Right ventricle myocardium inferior (tissue), 1 donor: ENCODE results near the gene BEND7. TPM values are rescaled to one million over a fixed set of nuclear protein-coding genes. Genes with fewer than 3 reads are reported as not detected.

Source experiments
- ATAC-seq: fragments of 200-7000 bp; cut with Tn5 transposase; one replicate; pipeline ENCODE4 v1.9.1; 2020; ENCODE audit warnings: mild to moderate bottlenecking, moderate library complexity
- DNase-seq: peaks from one replicate; pipeline ENCODE4 v3.0.0; 2021; ENCODE audit errors: missing footprints
- intact Hi-C: fragments of 100-400 bp; cut with DNase I; formaldehyde crosslinking; loops from one replicate; pipeline ENCODE4 v1.11.0; 2022
- total RNA-seq: library from RNA; stranded (reverse); fragmentation: NEBNext Ultra II Directional; extraction: Animal tissue kit (Norgen Biotek cat#: 25700); gene quantifications from one replicate; pipeline ENCODE4 v1.2.1, GENCODE V29; 2021
- donor health status: DM: no; HTN: yes; CAD: no; lungs with severe emphysema.

The BEND7 gene
- total RNA-seq, 1 donor from 2014 or later: 18.6 TPM

DNA sequence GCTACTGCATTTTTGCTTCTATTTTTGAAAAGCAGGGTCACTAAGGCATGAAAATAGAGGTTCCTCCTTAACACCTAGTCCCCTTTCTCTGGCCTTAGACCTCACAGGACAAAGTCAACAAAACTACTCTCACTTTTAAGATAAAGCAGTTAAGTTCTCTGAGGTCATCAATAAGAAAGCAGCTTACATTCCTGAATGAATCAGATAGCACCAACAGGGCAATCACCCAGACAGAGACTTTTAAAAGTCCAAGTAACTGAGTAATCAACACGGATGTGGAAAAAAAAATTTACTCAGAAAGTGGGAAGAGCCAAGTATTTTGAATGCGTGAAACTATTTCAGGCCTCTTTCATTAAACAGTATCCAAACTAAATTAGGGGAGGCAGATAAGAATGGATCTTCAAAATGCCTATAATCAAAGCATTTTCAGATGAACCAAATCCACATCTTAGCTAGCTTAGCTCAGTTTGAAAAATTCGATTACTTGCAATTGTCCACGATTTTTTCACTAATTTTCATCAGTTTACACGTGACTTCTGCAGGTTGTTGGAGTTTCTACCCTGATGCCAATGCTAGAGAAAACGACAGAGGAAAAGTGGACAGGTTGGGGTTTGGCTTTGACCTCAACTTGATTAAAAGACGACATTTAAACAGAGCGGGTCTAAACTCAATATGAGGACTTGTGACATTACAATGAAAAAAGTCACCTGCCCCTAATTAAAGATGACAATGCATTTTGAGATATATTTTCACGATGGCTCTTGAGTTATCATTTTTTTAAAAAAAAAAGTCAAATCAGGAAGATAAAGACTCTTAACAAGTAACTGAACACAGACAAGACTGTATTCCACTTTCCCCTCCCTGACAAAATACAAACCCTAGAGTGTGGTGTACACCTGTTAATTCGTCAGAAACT is 1.6 kb downstream of the BEND7 start:
- intact Hi-C loops: no loop called here
- DNase-seq (no peak), ATAC-seq (no peak)

DNA sequence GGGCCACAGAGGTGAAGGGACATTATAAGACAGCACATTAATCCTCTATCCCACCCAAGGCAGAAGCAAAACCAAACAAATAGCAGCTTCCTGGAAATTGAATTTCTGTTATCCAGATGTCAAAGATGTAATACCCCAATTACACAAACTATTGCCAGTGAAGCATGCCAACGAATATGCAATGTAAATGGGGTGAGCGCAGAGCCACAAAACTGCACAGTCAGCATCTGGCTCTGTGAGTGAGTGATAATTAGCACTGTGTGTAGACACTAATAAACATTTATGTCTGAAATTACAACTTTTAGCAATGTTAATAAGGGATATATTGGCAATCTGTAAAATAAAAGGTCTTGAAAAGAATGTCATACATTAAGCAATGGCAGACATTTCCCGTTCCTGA is 3.2 kb downstream of the BEND7 start:
- ATAC-seq: no peak
- no peak for DNase-seq
- intact Hi-C loops: loop anchor here (2.0 kb wide), 1 partner anchor 365 kb away; the partner anchor contains the start of gene MCM10

DNA sequence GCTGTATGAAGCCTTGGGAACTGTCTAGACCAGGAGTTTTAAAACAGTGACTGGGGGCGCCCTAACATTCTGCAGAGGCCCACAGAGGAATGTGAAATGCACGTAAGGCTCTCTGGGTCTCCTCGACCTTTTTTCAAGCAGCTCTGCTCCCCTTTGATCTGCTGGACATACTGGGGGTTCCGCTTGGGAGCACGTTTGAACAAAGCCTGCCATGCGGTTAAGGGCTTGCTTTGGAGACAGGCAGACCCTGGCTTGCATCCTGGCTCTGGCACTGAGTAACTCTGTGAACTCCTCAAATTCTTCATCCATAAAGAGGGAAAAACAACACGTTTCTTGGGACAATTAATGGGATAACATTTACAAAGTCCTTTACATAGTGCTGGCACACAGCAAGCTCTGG is 7.8 kb downstream of the BEND7 start:
- no peak for ATAC-seq
- intact Hi-C loops: no loop called here
- no peak for DNase-seq

- ATAC-seq (no peak), DNase-seq (no peak)
- intact Hi-C loops: no loop called here
Measured at GRCh38 chr10:13520194-13520593, 8.6 kb downstream of the BEND7 start.

DNA sequence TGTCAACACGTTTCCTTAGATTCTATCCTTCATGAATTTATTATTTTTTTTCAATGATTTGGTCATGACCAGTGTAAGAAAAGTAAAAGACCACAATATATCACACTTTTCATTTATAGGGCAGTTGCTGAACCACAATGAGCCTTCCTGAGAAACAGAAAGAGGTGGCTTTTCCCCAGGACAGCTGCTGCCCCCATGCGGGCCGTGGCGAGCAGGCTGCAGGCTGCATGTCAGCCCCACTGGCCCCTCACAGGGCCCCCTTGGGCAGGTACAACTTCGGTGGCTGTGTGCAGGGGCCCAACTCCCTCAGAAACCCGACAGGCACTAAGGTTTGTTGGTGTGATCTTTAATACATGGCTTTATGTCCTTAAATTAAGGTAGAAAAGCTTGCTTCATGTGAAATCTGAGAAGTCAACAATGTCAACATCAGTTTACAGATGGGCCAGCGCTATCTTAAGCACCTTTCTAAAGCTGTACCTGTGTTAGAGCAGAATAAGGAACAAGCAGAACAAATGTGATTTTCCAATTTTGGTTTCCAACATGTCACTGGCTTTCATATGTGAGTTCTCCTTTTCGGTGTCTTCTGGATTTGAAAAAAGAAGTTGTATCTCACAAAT is 10.6 kb downstream of the BEND7 start:
- intact Hi-C loops: no loop called here
- no peak for DNase-seq
- no peak for ATAC-seq

GRCh38 chr10:13517675-13518074 is 11.1 kb downstream of the BEND7 start:
- ATAC-seq (no peak), DNase-seq (no peak)
- intact Hi-C loops: no loop called here

GRCh38 chr10:13516176-13516575 is 12.6 kb downstream of the BEND7 start:
- DNase-seq (no peak), ATAC-seq (no peak)
- intact Hi-C loops: no loop called here

- ATAC-seq: no peak
- no peak for DNase-seq
- intact Hi-C loops: no loop called here
Measured at GRCh38 chr10:13515467-13515866, 13.3 kb downstream of the BEND7 start.

DNA sequence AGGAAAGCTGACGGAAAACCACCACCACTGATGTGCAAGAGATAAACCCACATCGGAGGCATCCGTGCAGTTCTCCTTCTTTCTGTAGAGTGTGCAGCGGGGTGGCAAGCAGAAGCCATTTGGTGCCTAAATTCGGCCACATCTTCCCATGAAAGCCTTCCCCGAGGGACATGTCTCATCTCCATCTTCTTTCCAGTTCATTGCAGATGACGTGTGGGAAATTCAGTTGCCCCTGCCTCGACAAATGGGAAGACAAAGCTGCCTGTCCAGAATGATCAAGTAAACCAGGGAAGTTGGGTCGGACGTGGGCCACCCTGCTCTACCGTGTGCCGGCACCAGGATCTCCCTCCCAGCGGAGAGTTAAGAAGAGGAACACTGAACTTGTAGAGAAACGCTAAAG is 14.5 kb downstream of the BEND7 start:
- ATAC-seq (no peak), DNase-seq (no peak)
- intact Hi-C loops: no loop called here

DNA sequence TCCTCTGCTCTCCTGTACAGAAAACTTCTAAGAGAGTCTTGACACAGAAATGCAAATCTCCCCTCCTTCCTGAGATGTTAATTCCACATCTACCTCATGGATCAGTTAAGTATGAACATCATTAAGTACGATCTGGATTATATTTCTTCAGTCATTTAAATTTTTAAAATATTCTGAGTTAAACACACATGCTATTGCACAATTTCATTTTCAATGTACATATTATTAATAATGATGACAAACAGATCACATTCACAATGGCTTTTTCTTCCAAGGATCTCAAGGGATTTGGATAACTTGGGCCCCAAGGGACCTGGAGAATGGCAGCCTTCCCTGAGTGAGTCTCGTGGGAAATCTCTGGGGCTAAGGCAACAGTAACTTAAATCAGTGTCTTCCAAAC is 16.2 kb downstream of the BEND7 start:
- no peak for ATAC-seq
- no peak for DNase-seq
- intact Hi-C loops: no loop called here

DNA sequence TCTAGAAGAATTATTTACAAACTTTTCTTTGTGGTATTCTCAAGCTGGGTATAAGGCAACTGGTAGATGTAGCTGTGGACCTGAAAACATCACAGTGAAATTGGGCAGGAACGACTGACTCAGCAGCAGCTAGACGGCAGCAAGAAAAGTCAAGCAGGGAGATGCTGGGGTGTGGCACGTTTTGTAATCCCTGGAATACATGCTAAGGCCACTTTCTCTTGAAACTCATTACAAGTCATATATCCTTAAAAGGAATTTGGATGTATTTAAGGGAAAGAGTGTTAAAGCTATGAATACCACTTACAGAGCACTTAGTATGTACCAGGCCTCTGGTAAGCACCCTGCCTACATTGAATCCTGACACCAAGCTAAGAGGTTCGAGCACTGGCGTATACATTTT is 17.4 kb downstream of the BEND7 start:
- no peak for ATAC-seq
- DNase-seq: no peak
- intact Hi-C loops: no loop called here

DNA sequence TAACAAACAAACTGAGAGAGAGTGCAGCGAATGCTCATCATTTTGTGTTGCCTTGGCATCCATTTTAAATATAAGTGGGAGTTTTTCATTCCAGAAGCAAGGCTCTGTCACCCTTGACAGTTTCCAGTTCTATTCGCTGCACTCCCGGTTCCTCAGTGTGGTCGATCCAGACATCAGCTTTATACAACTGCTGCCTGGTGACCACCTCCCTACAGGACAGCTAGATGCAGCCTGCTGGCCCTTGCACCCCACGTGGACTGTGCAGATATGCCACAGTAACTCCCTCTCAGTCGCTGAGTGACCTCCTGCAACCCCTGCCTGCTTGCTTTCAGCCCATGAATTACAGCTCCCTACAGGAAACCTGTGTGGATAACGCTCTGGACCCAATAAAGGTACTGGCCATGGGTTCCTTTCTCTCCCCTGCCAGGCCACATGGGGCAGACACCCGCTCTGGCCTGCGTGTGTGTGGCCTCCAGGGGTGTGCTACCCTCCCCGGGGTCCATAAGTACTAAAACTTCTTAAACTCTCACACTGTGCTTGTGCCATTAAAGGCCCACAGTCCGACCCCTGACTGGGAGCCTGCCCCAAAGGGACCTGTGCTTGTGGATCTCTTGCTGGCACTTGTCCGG is 23.6 kb downstream of the BEND7 start:
- intact Hi-C loops: no loop called here
- DNase-seq: no peak
- ATAC-seq: peak; percentile 10

DNA sequence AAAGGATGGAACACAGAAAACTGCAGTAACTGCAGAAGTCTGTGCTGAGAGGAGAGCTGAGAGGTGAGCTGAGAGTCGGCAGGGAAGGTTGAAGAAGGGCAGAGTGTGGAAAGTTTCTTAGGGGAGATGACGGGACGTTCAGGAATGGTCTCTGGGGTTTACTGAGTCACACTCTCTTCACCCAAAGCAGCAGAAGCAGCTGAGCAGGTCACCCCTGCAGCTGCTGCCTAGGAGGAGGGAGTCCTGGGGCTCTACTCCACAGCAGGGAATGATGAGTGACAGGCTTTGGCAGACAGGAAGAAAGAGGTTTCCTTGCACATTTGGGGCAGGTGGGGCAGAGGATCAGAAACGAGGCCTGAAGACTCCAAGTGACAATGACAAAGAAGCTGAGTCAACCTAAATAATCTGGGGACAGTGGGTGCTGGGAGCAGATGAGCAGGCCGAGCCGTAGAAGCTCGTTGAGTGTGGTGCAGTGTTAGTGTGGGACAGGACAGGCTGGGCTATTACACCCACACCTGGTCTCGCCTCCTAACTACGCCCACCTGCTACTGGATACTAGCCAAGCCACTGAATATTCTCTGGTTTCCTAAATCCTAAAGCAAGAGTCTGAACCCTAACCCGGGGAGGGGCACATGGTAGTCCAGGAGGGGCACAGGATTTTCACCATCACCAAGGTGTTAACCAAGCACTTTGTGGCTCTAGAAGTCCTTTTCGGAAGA is 24.9 kb downstream of the BEND7 start:
- DNase-seq (no peak), ATAC-seq (no peak)
- intact Hi-C loops: no loop called here

DNA sequence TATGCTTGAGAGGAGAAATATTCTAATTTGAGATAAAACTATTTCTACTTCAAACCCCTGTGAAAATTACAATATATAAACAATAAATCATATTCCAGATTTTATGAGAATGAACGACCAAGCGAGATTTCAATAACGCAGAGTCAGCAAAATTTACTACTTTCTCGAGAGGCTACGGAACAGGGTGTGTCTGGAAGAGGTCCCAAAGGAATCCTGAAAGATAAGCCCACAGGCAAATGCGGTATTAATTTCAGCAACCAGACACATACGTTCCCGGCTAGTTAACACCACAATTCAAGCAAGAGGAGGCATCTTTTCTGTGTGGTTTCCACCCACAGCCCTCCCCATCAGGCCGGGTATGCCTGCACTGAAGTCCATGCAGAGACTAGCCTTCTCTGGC is 26.4 kb downstream of the BEND7 start:
- no peak for ATAC-seq
- DNase-seq: no peak
- intact Hi-C loops: no loop called here

GRCh38 chr10:13500201-13500600 is 28.6 kb downstream of the BEND7 start:
- ATAC-seq: no peak
- DNase-seq: no peak
- intact Hi-C loops: no loop called here

DNA sequence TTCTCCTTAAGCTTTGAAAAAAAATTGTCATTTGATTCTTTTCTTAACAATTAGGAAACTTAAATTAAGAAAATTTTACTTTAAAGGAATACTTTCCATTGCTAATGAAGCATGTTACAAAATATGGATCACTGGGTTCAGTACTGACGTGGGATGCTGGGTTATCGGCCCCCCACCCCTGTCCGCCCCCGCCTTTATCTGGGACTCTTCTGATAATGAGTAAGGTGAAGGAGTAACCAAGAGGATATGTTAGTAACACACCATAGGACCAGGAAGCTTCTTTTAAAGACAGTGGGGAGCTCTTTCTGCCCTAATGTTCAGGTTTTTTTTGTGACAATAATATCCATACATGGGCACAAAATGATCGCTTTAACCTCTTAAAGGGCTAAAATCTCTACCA is 29.7 kb downstream of the BEND7 start:
- intact Hi-C loops: no loop called here
- DNase-seq (no peak), ATAC-seq (no peak)

DNA sequence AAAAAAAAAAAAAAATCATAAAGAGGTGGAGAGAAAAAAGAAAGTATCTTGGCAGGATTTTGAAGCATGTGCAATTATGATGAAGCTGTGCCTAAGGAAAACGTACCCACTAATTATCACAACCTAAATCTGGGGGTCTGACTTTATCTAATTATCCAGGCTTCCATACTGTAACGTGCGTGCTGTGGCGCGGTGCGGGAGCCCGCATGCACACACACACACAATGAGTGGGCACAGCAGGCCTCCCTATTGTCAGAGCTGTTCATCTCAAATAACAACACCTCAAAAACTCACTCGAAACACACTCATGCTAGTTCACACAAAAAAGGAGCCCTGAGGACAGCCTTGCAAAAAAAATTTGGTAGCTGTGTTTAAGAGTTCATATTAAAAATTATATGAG is 31.9 kb downstream of the BEND7 start:
- ATAC-seq: no peak
- no peak for DNase-seq
- intact Hi-C loops: no loop called here

DNA sequence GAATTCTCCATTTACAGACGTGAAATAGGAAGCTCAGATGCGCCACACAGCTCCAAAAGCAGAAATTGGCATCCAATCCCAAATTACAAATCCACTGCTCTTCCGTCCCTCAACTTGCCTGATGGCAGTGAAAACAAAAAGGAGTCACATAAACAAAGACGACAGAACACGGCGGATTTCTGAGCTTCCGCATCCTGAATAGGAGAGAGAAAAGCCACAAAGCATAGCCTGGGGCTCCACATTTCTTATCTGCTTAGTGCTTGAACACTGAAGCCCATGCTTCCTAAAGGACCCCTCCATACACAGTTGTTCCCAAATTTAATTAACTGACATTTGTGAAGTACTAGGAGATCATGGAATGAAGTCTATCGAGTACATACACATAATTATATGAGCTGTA is 32.6 kb downstream of the BEND7 start:
- intact Hi-C loops: no loop called here
- ATAC-seq (no peak), DNase-seq (no peak)

GRCh38 chr10:13492493-13493180 is 36.2 kb downstream of the BEND7 start:
- DNase-seq: no peak
- intact Hi-C loops: no loop called here
- no peak for ATAC-seq
